K562 (cell line): ENCODE data around the gene JPH2. TPM values are rescaled to one million over a fixed set of nuclear protein-coding genes. Genes with fewer than 3 reads are reported as not detected.

ENCODE experiments used
- ATAC-seq: fragments of 200-7000 bp; cut with Tn5 transposase; 3 replicates; pipeline ENCODE4 v1.9.1; 2020; ENCODE audit warnings: moderate library complexity
- BruUV-seq: library from RNA; stranded (reverse); fragments of 400-500 nt; replicated peaks from 2 replicates; lab custom pipeline; 2021; lab: Mats Ljungman, UMichigan
- CTCF ChIA-PET: fragments of 300-600 bp; formaldehyde crosslinking; extraction: SDS; loops from one replicate; lab custom pipeline; 2021; ENCODE audit warnings: low intra/inter-chr PET ratio; lab: Yijun Ruan, JAX
- POLR2A ChIA-PET: fragments of 300-600, 350-650 bp; sonication (Branson Sonifier 250); formaldehyde crosslinking; extraction: SDS; loops from one replicate; lab custom pipeline; 2021; ENCODE audit warnings: antibody characterized with exemption, inconsistent platforms; lab: Yijun Ruan, JAX
- DNase-seq, 4 experiments: peaks; one replicate each; pipeline versions ENCODE4 v3.0.0 to v3.0.0-alpha.2; 2011 to 2018; ENCODE audit warnings: low spot score in 3 of 4, mixed read lengths in 3 of 4; ENCODE audit errors: extremely low read depth in 1 of 4
- FAIRE-seq: peaks from 2 replicates; lab custom pipeline; 2011; peaks lifted over from hg19 to GRCh38; lab: Jason Lieb, UNC
- H2AFZ ChIP-seq: 2 replicates; pipeline ENCODE4 v1.6.0; 2011; ENCODE audit warnings: low read depth, low read length, control low read depth, inconsistent platforms
- H3K27ac ChIP-seq: fragments of 200-600 bp; 3 replicates; pipeline ENCODE4 v1.8.0; 2011; ENCODE audit warnings: low read depth, mild to moderate bottlenecking, control low read depth, inconsistent platforms, low read length, moderate library complexity, mixed read lengths; ENCODE audit errors: extremely low read depth
- H3K27me3 ChIP-seq, 2 experiments: fragments of 300-600 bp in 1 of 2; 2 replicates in 1 of 2; 3 replicates in 1 of 2; pipeline versions ENCODE4 v1.6.0 to v1.8.0; 2011; ENCODE audit warnings: inconsistent platforms in 2 of 2, low read length in 2 of 2, mild to moderate bottlenecking in 1 of 2, mixed read lengths in 1 of 2, moderate library complexity in 1 of 2; ENCODE audit not compliant: control insufficient read depth in 2 of 2, insufficient read depth in 2 of 2
- H3K36me3 ChIP-seq: fragments of 300-600 bp; 3 replicates; pipeline ENCODE4 v1.8.0; 2011; ENCODE audit warnings: mild to moderate bottlenecking, low read length, inconsistent platforms; ENCODE audit not compliant: control insufficient read depth, insufficient read depth
- H3K4me1 ChIP-seq, 2 experiments: fragments of 200-600 bp in 1 of 2; replicated peaks in 1 of 2; 2 replicates in 1 of 2; 3 replicates in 1 of 2; pipeline versions ENCODE4 v1.5.1 to v1.8.0; 2011; ENCODE audit warnings: inconsistent platforms in 2 of 2, low read length in 2 of 2, mild to moderate bottlenecking in 1 of 2, mixed read lengths in 1 of 2, moderate library complexity in 1 of 2; ENCODE audit not compliant: control insufficient read depth in 2 of 2, insufficient read depth in 2 of 2
- H3K4me2 ChIP-seq: 2 replicates; pipeline ENCODE4 v1.6.1; 2011; ENCODE audit warnings: low read length, control low read depth, inconsistent platforms, mixed read lengths; ENCODE audit not compliant: insufficient read depth
- H3K4me3 ChIP-seq: fragments of 200-600 bp; sonication (generic), shearing (Covaris generic); 2 replicates; pipeline ENCODE4 v1.5.1; 2016; ENCODE audit warnings: control low read depth, inconsistent platforms
- H3K79me2 ChIP-seq: fragments of 200-600 bp; 3 replicates; pipeline ENCODE4 v1.8.0; 2011; ENCODE audit warnings: low read length, inconsistent platforms; ENCODE audit not compliant: control insufficient read depth, insufficient read depth
- H3K9ac ChIP-seq, 2 experiments: 2 replicates each; pipeline versions ENCODE4 v1.6.0 to v1.6.1; 2011; ENCODE audit warnings: low read depth in 2 of 2, low read length in 2 of 2, control low read depth in 1 of 2, inconsistent platforms in 1 of 2, mild to moderate bottlenecking in 1 of 2, mixed read lengths in 1 of 2; ENCODE audit not compliant: insufficient read depth in 1 of 2
- H3K9me1 ChIP-seq: one replicate; pipeline ENCODE4 v1.6.0; 2011; ENCODE audit warnings: inconsistent platforms, mild to moderate bottlenecking, low read length, moderate library complexity; ENCODE audit not compliant: control insufficient read depth, insufficient read depth
- H3K9me3 ChIP-seq: replicated peaks from 2 replicates; pipeline ENCODE4 v1.5.1; 2011; ENCODE audit warnings: low read depth, low read length, inconsistent platforms; ENCODE audit not compliant: control insufficient read depth, insufficient read depth
- H4K20me1 ChIP-seq: replicated peaks from 2 replicates; pipeline ENCODE4 v1.6.1; 2011; ENCODE audit warnings: low read length, inconsistent platforms, mixed read lengths; ENCODE audit not compliant: control insufficient read depth, insufficient read depth
- HDGF ChIP-seq: fragments of 450-650 bp; IDR thresholded peaks from 2 replicates; pipeline ENCODE4 v1.6.1; 2016
- SMAD2 ChIP-seq: fragments of 150-350 bp; IDR thresholded peaks from 2 replicates; pipeline ENCODE4 v1.6.1; 2014; ENCODE audit warnings: low read depth, mild to moderate bottlenecking, low read length
- UBTF ChIP-seq, 2 experiments: IDR thresholded peaks; 2 replicates each; pipeline ENCODE4 v1.6.1; 2012; ENCODE audit warnings: improper control_type of control experiment in 2 of 2, low read depth in 2 of 2, low read length in 2 of 2, borderline replicate concordance in 1 of 2
- ZNF232 ChIP-seq: sonication (generic); formaldehyde crosslinking; IDR thresholded peaks from 2 replicates; pipeline ENCODE4 v1.8.0; 2022; ENCODE audit warnings: mild to moderate bottlenecking, missing genetic modification reagents
- ZNF277 ChIP-seq: fragments of 250-450 bp; sonication (Bioruptor Pico); IDR thresholded peaks from 2 replicates; pipeline ENCODE4 v1.8.0; 2022; ENCODE audit warnings: inconsistent platforms, mild to moderate bottlenecking, moderate library complexity, borderline replicate concordance
- WGBS: fragments of 100-300 bp; shearing (Covaris generic); methylation state at CpG from one replicate; pipeline ENCODE4 v1.1.6; 2016; ENCODE audit warnings: low coverage, mixed read lengths; ENCODE audit not compliant: insufficient coverage; ENCODE audit errors: missing lambda C conversion rate; 5-methylcytosine and 5-hydroxymethylcytosine counted together
- in situ Hi-C: fragments of 300-500 bp; cut with MboI; formaldehyde crosslinking; loops from 4 replicates; pipeline ENCODE4 v1.15.0; 2018; ENCODE audit warnings: inconsistent platforms, mixed read lengths
- intact Hi-C: fragments of 100-400 bp; cut with micrococcal nuclease; formaldehyde crosslinking; loops from 2 replicates; pipeline ENCODE4 v1.14.2; 2022
- polyA plus RNA-seq, 8 experiments: library from polyadenylated mRNA; depleted of rRNA in 4 of 8; stranded (reverse) in 5 of 8; unstranded in 3 of 8; fragments of >200 nt; fragmentation: Nextera tagmentation in 2 of 8; fragmentation: Illumina TruSeq in 1 of 8; extraction: Ambion mirVana in 2 of 8; extraction: Trizol in 1 of 8; gene quantifications; 2 replicates each; pipeline versions ENCODE4 v1.2.1 to v1.2.3, GENCODE V29; 2011 to 2014; ENCODE audit warnings: inconsistent platforms in 1 of 8, missing spikeins in 1 of 8
- total RNA-seq, 7 experiments: library from RNA; depleted of rRNA in 6 of 7; stranded (reverse); fragments of >200 nt in 6 of 7; fragmentation: Illumina TruSeq in 2 of 7; extraction: Trizol in 2 of 7; gene quantifications; 2 replicates each; pipeline versions ENCODE4 v1.2.1 to v1.2.3, GENCODE V29; 2011 to 2021; ENCODE audit warnings: low replicate concordance in 1 of 7

Gene JPH2
- total and polyA plus RNA-seq, 9 of the 15 experiments (the other 6 are each of a cell fraction or from before 2014, with no cell fraction given) = not detected

- Histone ChIP-seq H3K4me1 (no peaks in the 10 kb centered on the region), H3K27me3 (peaks cover 13 to 38% of the 10 kb centered on the region in 2 experiments; a peak in 4 of 5 replicates), H3K9ac (no peak overlapping the region), H3K4me2 (no peak overlapping the region), H2AFZ (no peak overlapping the region), H4K20me1 (no peaks in the 10 kb centered on the region), H3K9me1 (no peaks in the 10 kb centered on the region), H3K79me2 (no peaks in the 10 kb centered on the region), H3K36me3 (no peaks in the 10 kb centered on the region), H3K27ac (no peak overlapping the region), H3K9me3 (no peaks in the 10 kb centered on the region), H3K4me3 (no peak overlapping the region)
- in situ Hi-C loops (no loop called here), intact Hi-C loops (no loop called here)
- CTCF ChIA-PET = no interaction called here
- FAIRE-seq (no peak), ATAC-seq (no peak), DNase-seq (no peak)
- WGBS = 9% methylated on average over 7 of the region's 7 CpGs
- no peak for TF ChIP-seq HDGF
- TF ChIP-seq ZNF277 (CRISPR knock-in tag) = no peak
- TF ChIP-seq UBTF (IDR thresholded peaks at IDR 0.05; ENCODE audit: borderline replicate concordance in 1 of 2, low read depth in 2 of 2, low read length in 2 of 2) = no peak
- TF ChIP-seq ZNF232 = no peak
- TF ChIP-seq SMAD2 = no peak
- POLR2A ChIA-PET = interaction anchor here (0.6 to 0.7 kb wide), 3 partner anchors 80 to 1824 kb away, joined by 3 to 4 read pairs (median 4); partner anchors contain the start of gene FITM2
- no TSS peak for BruUV-seq
Observed at GRCh38 chr20:44231193-44231592, 44.2 kb upstream of the JPH2 start.
